Germinal center (tissue), 1 donor: ENCODE measurements around the gene INF2.

Experiments used
- DNase-seq: peaks from one replicate; pipeline ENCODE4 v3.0.0; 2012; ENCODE audit warnings: mixed read lengths, low spot score

INF2 gene

DNA sequence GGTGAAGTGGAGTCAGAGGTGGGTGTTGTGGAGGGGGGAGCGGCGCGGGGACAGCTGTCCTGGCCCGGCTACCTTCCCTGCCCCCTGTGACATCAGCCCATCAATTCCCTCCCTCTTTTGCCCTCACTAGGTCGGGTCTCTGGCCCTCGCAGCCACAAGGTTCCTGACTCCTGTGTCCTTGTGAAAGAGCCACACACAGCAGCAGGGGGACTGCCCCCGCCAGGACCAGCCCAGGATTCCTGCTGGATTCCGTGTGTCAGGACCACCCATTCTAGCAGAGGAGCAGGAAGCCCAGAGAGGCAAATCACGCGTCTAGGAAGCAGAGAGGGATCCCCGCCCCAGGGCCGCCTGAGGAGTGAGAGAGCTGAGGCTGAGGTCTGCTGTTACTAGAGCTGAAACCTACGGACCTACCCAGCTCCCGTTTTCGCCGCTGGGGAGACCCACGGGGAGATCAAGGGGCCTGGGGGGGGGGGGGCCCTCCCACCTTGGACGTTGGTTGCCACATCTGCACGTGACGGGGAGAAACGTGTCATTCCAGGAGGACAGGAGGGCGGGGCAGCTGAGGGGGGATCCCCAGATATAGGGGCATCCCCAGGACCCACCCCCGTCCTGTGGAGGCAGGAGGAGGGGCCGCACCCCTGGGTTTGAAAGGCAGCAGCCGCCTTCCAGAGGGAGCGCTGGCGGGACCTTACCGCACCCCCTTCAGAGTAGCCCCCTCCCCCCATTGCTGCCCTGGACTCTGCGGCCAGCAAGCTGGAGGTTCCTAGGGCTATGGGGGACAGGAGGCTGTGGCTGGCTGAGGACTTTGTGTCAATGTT, 12.5 kb upstream of the INF2 start:
- DNase-seq = no peak

DNA sequence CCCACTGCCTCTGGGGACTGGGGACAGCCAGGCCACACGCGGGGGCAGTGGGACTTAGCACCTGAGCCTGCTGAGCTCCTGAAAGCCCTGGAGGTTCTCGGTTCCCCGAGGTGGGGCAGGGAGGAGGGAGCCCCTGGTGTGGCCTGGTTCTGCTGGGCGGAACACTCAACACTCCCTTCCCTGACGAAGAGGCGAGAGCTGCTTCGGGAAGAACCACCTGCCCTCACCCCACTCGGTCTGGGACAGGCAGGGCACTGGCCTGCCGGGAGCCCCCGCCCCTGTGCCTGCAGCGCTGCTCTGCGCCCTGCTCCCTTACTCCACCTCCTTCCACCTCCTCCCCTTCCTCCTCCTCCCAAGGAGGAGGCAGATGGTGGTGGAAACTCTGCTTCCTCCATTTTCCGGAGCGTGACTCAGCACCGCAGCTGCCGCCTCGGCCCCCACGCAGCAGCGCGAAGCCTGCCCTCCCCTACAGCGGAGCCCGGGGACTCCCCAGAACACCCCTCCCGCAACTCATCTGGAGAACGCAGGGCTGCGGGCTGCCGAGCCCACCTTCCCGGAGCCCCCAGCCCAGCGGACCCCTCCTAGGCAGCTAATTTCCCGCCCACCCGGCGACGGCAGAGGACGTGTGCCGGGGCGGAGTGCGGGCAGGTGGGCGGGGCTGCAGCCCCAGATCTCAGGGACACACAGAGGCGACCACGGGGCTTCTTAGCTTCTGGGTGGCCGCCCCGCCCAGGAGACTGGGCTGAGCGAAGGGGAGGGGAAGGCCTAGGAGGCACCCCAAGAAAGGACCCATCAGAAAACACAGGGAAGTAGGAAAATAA, 11.7 kb upstream of the INF2 start:
- peak; percentile 67 for DNase-seq

GRCh38 chr14:104678346-104678745, 11.1 kb upstream of the INF2 start:
- no peak for DNase-seq

- no peak for DNase-seq
Observed at GRCh38 chr14:104678901-104679705, 10.3 kb upstream of the INF2 start.

DNA sequence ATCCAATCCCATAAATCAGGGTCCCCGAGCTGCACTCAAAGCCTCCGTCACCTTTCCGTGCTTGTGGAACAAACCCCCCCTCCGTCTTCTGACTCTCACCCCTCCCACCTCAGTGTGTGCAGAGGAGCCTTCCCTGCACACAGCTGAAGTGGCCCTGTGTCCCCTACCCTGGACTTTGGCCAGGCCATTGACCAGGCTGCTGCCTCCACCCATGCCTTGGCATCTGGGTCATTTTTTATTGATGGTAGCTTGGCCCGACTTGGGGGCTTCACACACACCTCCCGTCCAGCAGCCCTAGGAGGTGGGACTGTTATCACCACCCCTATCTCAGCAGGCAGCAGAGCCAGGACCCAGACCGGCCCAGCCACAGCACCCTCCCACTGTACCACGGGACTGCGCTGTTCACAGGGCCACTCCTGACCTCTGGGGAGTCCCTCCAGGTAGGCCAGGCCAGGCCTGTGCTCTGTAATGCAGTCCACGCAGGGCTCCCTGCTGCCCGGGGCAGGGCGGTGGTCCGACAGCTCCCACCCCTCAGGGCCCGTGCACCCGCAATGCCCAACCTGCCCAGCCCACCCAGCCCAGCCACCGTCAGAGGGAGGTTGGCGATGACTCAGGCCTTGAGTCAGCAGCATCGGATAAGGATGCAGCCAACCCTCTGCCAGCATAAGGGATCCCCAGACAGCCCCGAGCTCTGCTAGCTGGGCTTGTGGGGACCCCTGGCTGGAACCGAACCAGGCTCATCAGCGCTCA, 9.2 kb upstream of the INF2 start:
- no peak for DNase-seq

DNA sequence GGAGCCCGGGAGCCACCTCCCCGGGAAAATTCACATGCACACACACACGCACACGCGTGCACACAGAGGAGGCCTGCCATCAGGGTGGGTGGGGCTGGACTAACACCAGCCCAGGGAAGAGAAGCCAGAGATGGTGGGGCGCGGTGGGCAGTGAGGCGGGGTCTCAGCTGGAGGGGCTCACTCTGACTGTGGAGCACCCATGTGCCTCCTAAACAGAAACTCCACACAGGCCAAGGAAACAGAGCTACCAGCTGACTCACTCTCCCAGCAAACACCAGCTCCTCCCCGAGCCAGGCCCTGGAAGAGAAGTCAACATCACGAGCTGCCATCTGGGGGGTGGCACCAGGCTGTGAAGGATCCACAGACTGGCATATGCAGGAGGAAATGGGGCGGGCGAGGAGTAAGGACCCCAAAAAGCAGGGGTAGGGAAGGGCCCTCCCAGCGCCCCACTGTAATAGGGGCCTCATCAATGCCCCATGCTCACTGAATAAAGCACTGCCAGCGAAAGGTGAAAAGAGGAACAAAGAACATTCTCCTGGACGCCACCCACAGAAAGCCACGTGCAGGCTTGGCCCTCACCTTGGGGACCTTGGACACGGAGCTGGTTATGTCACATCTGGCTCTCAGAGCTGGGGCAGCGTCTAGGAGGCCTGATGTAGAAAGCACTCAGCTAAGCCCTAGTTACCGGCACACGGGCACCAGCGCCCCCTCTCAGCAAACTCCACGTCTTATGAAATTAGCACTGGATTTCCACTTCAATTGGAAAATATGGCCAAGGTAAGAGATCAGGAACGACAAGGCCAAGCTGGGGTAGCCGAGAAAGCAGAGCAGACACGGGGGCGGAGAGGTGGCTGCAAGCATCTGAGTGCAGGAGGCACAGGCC, 8.4 kb upstream of the INF2 start:
- peak; percentile 68 for DNase-seq

GRCh38 chr14:104681689-104682074, 7.7 kb upstream of the INF2 start:
- DNase-seq = no peak

DNA sequence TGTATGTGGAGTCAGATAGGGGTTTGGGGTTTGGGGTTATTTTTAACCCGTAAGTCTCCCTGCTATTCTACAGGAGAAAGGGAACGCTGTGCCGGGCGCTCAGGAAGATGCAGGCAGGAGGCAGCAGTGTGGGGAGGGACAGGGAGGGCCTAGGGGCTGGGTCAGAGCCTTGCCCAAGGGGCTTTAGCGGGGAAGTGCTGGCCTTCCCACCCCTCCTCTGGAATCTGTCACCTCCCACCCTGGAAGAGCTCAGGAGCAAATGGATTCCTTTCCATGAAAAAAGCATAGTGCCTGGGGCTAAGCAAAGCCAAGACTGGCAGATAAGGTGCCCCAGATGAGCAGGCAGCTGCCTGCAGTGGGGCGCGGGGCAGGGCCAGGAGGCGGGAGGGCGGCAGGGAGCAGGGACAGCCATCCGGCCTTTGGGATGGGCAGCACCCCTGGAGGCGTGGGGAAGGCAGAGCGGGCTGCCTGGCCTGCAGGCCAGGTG, 7.3 kb upstream of the INF2 start:
- DNase-seq = no peak

DNA sequence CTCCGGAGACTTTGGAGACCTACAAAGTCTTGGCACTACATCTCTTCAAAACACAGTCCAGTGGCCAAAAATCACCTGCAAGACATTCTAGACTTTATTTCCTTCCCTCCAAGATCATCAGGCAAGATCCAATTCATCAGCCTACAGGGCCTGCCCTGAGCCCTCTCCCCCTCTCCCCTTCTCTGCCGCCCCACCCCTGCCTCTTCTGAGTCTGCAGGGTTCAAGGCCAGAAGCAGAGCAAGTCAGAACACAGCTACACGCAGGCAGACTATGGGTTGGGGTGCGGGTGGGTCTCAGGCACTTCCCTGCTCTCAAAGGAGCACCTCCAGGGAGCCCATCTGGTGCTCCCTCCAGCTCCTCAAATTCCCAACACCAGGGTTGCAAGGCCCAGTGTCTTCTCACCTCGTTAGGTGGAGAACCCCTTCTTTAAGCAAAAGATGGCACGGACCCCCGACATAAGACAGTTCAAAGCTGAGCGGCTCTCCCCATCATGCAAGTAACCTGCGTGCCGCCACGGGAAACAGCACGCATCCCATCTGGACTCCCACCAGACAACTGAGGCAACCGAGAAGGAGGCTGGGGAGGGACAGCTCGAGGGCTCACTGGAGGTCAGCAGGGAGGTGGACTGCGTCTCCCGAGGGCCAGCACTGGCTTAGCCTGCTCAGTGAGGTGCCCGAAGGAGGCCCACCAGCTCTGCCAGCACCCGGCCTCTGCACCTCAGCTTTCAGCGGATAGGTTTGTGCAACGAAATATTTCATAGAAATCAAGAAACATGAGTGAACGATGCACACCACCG, 5.6 kb upstream of the INF2 start:
- no peak for DNase-seq

GRCh38 chr14:104684449-104684821, 5.0 kb upstream of the INF2 start:
- no peak for DNase-seq

- no peak for DNase-seq
Observed at GRCh38 chr14:104685216-104685997, 4.0 kb upstream of the INF2 start.

- DNase-seq = no peak
Observed at GRCh38 chr14:104685998-104686610, 3.3 kb upstream of the INF2 start.

- no peak for DNase-seq
Observed at GRCh38 chr14:104686624-104687517, 2.5 kb upstream of the INF2 start.

GRCh38 chr14:104687601-104688504, 1.6 kb upstream of the INF2 start:
- no peak for DNase-seq

- no peak for DNase-seq
Observed at GRCh38 chr14:104688505-104689108, 811 bp upstream of the INF2 start.
